WTC11 (cell line): Measurements from ENCODE around the gene CGB5. TPM values are rescaled to one million over a fixed set of nuclear protein-coding genes. Genes with fewer than 3 reads are reported as not detected.
"Not testable (repeated sequence)": the region's sequence is repeated elsewhere in the genome, so short reads cannot be mapped to it uniquely, and the experiment has no call there.

Experiments used
- ATAC-seq: fragments of 200-7000 bp; cut with Tn5 transposase; 2 replicates; pipeline ENCODE4 v1.10.0; 2021; ENCODE audit warnings: mild to moderate bottlenecking, moderate library complexity
- CTCF ChIA-PET: fragments of 300-600 bp; sonication (Branson Sonifier 250); formaldehyde crosslinking; loops from one replicate; lab custom pipeline; 2021; ENCODE audit warnings: antibody characterized with exemption; lab: Charles Lee
- POLR2A ChIA-PET: fragments of 350-600 bp; sonication (Branson Sonifier 250); formaldehyde crosslinking; loops from one replicate; lab custom pipeline; 2021; ENCODE audit warnings: antibody characterized with exemption; lab: Charles Lee
- DNase-seq: peaks from one replicate; pipeline ENCODE4 v3.0.0; 2021; ENCODE audit warnings: low spot score
- H3K27ac Mint-ChIP-seq: 2 replicates; pipeline ENCODE4 v1.8.0; 2021; ENCODE audit warnings: mixed read lengths
- H3K27me3 Mint-ChIP-seq: 2 replicates; pipeline ENCODE4 v1.8.0; 2021; ENCODE audit warnings: low read depth, mild to moderate bottlenecking, moderate library complexity, mixed read lengths
- H3K36me3 Mint-ChIP-seq: 2 replicates; pipeline ENCODE4 v1.8.0; 2021; ENCODE audit warnings: mixed read lengths
- H3K4me1 Mint-ChIP-seq: 2 replicates; pipeline ENCODE4 v1.8.0; 2022; ENCODE audit warnings: mixed read lengths
- H3K4me3 Mint-ChIP-seq: 2 replicates; pipeline ENCODE4 v1.8.0; 2021; ENCODE audit warnings: mild to moderate bottlenecking, moderate library complexity, mixed read lengths
- H3K9me3 Mint-ChIP-seq: 2 replicates; pipeline ENCODE4 v1.8.0; 2021; ENCODE audit warnings: mixed read lengths
- FOXK1 ChIP-seq: sonication (generic); formaldehyde crosslinking; IDR thresholded peaks from 2 replicates; pipeline ENCODE4 v1.8.0; 2022; ENCODE audit warnings: mild to moderate bottlenecking, moderate library complexity, missing genetic modification reagents
- GABPB1 ChIP-seq: sonication (generic); formaldehyde crosslinking; IDR thresholded peaks from 2 replicates; pipeline ENCODE4 v1.8.1; 2023; ENCODE audit warnings: mild to moderate bottlenecking, missing genetic modification reagents
- GTF2I ChIP-seq: fragments of 250-450 bp; sonication (Bioruptor Pico); conservative IDR thresholded peaks from 2 replicates; pipeline ENCODE4 v1.4.0; 2021; ENCODE audit warnings: mild to moderate bottlenecking
- MXD4 ChIP-seq: fragments of 250-450 bp; sonication (Bioruptor Pico); IDR thresholded peaks from 2 replicates; pipeline ENCODE4 v1.8.0; 2021; ENCODE audit warnings: mild to moderate bottlenecking, moderate library complexity, borderline replicate concordance
- NR2C2 ChIP-seq: sonication (generic); formaldehyde crosslinking; IDR thresholded peaks from 2 replicates; pipeline ENCODE4 v1.8.0; 2022; ENCODE audit warnings: mild to moderate bottlenecking, missing genetic modification reagents
- NR3C1 ChIP-seq: sonication (generic); formaldehyde crosslinking; conservative IDR thresholded peaks from 2 replicates; pipeline ENCODE4 v1.8.1; 2023; ENCODE audit warnings: low read depth, mild to moderate bottlenecking, missing genetic modification reagents
- SMAD3 ChIP-seq: sonication (generic); formaldehyde crosslinking; IDR thresholded peaks from 2 replicates; pipeline ENCODE4 v1.8.0; 2022; ENCODE audit warnings: missing genetic modification reagents, mild to moderate bottlenecking, borderline replicate concordance
- TP53 ChIP-seq: sonication (generic); formaldehyde crosslinking; IDR thresholded peaks from 2 replicates; pipeline ENCODE4 v1.8.1; 2023; ENCODE audit warnings: mild to moderate bottlenecking, missing genetic modification reagents
- ZBTB21 ChIP-seq: sonication (generic); formaldehyde crosslinking; IDR thresholded peaks from 2 replicates; pipeline ENCODE4 v1.8.1; 2023; ENCODE audit warnings: mild to moderate bottlenecking, missing genetic modification reagents, borderline replicate concordance
- total RNA-seq: library from RNA; stranded (reverse); gene quantifications from 3 replicates; pipeline ENCODE4 v1.2.3, GENCODE V29; 2021
- TF ChIP-seq, protein P1 (sequence below): sonication (generic); formaldehyde crosslinking; IDR thresholded peaks from 2 replicates; pipeline ENCODE4 v1.8.1; 2022; ENCODE audit warnings: low read depth, mild to moderate bottlenecking, moderate library complexity, missing genetic modification reagents, borderline replicate concordance
- TF ChIP-seq, protein P2 (sequence below): fragments of 250-450 bp; sonication (Bioruptor Pico); IDR thresholded peaks from 2 replicates; pipeline ENCODE4 v1.8.0; 2021; ENCODE audit warnings: mild to moderate bottlenecking
- TF ChIP-seq, protein P3 (sequence below): fragments of 250-450 bp; sonication (Bioruptor Pico); conservative IDR thresholded peaks from 2 replicates; pipeline ENCODE4 v1.9.0; 2021; ENCODE audit warnings: mild to moderate bottlenecking
- TF ChIP-seq, protein P4 (sequence below): sonication (generic); formaldehyde crosslinking; IDR thresholded peaks from 2 replicates; pipeline ENCODE4 v1.8.0; 2023; ENCODE audit warnings: mild to moderate bottlenecking, missing genetic modification reagents
- TF ChIP-seq, protein P5 (sequence below): sonication (generic); formaldehyde crosslinking; conservative IDR thresholded peaks from 2 replicates; pipeline ENCODE4 v1.8.1; 2023; ENCODE audit warnings: mild to moderate bottlenecking, low read depth, missing genetic modification reagents, moderate library complexity
- TF ChIP-seq, protein P6 (sequence below): sonication (generic); formaldehyde crosslinking; IDR thresholded peaks from 2 replicates; pipeline ENCODE4 v1.8.1; 2022; ENCODE audit warnings: mild to moderate bottlenecking, moderate library complexity, missing genetic modification reagents
- TF ChIP-seq, protein P7 (sequence below): fragments of 250-450 bp; sonication (Bioruptor Pico); IDR thresholded peaks from 2 replicates; pipeline ENCODE4 v1.9.0; 2021; ENCODE audit warnings: mild to moderate bottlenecking

The CGB5 gene
- total RNA-seq, 1 experiment from 2014 or later = 0.35 TPM

DNA sequence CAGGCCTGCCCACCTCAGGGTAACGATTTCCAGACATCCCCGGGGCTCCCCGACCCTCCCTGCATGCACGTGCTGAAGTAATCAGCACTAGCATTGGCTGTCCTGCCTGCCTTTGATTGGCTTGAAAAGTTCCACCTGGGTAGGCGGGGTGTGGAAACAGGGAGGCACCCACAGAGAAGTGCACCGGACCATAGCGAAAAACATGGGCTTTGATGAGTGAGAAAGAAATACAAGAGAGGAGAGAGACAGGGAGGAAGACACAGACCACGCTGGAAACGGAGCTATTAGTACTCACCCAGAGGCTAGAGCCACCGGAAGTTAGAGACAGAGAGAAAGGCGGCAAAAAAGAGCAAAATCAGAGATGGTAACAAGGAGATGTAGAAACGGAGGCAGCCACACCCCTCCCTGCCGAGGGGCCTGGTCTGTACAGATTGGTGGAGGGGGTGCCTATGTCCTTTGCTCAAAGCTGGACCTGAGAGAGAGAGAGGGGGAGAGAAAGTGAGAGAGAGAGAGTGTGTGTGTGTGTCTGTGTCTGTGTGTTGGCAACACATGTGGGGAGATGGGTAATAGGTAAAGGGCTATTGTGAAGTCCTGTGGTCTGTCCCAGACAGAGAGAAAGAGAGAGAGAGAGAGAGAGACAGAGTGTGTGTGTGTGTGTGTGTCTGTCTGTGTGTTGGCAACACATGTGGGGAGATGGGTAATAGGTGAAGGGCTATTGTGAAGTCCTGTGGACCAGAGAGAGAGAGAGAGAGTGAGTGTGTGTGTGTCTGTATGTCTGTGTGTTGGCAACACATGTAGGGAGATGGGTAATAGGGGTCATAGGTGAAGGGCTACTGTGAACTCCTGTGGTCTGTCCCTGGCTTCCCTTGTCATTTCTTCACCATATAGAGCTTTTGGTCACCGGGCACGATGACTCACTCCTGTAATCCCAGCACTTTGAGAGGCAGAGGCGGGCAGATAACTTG is 22.4 kb upstream of the CGB5 start (continued):
- no peak for TF ChIP-seq GTF2I (CRISPR knock-in tag)
- TF ChIP-seq, protein P1, sequence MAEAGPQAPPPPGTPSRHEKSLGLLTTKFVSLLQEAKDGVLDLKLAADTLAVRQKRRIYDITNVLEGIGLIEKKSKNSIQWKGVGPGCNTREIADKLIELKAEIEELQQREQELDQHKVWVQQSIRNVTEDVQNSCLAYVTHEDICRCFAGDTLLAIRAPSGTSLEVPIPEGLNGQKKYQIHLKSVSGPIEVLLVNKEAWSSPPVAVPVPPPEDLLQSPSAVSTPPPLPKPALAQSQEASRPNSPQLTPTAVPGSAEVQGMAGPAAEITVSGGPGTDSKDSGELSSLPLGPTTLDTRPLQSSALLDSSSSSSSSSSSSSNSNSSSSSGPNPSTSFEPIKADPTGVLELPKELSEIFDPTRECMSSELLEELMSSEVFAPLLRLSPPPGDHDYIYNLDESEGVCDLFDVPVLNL (CRISPR knock-in tag) = no peak
- TF ChIP-seq, protein P2, sequence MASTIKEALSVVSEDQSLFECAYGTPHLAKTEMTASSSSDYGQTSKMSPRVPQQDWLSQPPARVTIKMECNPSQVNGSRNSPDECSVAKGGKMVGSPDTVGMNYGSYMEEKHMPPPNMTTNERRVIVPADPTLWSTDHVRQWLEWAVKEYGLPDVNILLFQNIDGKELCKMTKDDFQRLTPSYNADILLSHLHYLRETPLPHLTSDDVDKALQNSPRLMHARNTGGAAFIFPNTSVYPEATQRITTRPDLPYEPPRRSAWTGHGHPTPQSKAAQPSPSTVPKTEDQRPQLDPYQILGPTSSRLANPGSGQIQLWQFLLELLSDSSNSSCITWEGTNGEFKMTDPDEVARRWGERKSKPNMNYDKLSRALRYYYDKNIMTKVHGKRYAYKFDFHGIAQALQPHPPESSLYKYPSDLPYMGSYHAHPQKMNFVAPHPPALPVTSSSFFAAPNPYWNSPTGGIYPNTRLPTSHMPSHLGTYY = no peak
- no peak for TF ChIP-seq SMAD3 (CRISPR knock-in tag)
- TF ChIP-seq, protein P3, sequence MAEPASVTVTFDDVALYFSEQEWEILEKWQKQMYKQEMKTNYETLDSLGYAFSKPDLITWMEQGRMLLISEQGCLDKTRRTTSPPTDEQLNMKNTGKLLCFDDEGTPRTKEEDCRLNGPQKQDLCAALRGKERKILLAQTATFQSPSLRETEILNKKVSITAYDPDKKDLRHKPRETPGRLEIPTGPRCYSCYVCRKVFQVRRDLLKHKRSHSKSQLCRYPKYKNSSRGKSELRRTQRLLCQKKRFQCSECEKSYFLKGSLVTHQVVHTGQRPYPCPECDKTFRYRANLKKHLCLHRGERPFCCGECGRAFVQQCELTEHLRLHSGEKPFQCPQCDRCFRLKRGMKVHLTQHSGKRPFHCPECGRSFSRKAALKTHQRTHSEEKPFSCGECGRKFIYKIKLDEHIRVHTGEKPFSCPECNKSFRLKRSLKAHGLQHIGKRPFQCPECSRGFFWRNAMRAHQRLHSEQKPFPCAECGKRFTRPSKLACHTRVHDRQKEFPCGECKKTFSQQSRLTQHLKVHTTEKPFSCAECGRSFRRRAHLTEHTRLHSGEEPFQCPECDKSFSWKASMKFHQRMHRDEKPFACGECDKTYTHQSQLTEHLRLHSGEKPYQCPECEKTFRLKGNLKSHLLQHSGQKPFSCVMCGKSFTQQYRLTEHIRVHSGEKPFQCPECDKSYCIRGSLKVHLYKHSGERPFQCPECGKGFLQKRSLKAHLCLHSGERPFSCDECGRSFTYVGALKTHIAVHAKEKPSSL (CRISPR knock-in tag) = no peak
- no peak for TF ChIP-seq GABPB1 (CRISPR knock-in tag)
- no peak for TF ChIP-seq TP53 (CRISPR knock-in tag)
- TF ChIP-seq, all 79 proteins: peak for 0

DNA sequence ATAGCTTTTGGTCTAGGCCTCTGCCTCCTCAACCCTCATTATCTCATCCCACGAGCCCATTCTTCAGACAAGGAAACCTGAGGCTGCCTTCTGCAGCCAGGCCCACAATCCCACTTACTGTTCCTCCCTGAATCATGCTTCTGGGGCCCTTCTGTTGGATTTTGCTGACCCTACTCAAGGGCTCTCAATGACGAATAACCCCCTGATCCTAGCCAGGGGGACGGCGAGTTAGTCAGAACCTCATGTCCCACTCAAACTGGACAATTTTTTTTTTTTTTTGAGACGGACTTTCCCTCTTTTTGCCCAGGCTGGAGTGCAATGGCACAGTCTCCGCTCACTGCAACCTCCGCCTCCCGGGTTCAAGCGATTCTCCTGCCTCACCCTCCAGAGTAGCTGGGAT is 21.5 kb upstream of the CGB5 start:
- Mint-ChIP-seq H3K27ac (no peak overlapping the region), H3K4me3 (no peak overlapping the region), H3K4me1 (peaks cover 23% of the 10 kb centered on the region), H3K9me3 (no peaks in the 10 kb centered on the region), H3K27me3 (peaks cover 55% of the 10 kb centered on the region), H3K36me3 (no peaks in the 10 kb centered on the region)
- ChIA-PET POLR2A (no interaction called here), CTCF (interaction anchor here (1.3 to 6.5 kb wide), 4 partner anchors 9 to 29 kb away, joined by 4 to 78 read pairs (median 42); partner anchors contain the start of genes GYS1 and RUVBL2)
- ATAC-seq (no peak), DNase-seq (no peak)
- TF ChIP-seq FOXK1 = no peak
- no peak for TF ChIP-seq NR3C1 (CRISPR knock-in tag)
- TF ChIP-seq MXD4 (CRISPR knock-in tag) = no peak
- TF ChIP-seq ZBTB21 = no peak
- TF ChIP-seq, protein P4, sequence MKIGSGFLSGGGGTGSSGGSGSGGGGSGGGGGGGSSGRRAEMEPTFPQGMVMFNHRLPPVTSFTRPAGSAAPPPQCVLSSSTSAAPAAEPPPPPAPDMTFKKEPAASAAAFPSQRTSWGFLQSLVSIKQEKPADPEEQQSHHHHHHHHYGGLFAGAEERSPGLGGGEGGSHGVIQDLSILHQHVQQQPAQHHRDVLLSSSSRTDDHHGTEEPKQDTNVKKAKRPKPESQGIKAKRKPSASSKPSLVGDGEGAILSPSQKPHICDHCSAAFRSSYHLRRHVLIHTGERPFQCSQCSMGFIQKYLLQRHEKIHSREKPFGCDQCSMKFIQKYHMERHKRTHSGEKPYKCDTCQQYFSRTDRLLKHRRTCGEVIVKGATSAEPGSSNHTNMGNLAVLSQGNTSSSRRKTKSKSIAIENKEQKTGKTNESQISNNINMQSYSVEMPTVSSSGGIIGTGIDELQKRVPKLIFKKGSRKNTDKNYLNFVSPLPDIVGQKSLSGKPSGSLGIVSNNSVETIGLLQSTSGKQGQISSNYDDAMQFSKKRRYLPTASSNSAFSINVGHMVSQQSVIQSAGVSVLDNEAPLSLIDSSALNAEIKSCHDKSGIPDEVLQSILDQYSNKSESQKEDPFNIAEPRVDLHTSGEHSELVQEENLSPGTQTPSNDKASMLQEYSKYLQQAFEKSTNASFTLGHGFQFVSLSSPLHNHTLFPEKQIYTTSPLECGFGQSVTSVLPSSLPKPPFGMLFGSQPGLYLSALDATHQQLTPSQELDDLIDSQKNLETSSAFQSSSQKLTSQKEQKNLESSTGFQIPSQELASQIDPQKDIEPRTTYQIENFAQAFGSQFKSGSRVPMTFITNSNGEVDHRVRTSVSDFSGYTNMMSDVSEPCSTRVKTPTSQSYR (CRISPR knock-in tag) = no peak
- TF ChIP-seq, protein P5, sequence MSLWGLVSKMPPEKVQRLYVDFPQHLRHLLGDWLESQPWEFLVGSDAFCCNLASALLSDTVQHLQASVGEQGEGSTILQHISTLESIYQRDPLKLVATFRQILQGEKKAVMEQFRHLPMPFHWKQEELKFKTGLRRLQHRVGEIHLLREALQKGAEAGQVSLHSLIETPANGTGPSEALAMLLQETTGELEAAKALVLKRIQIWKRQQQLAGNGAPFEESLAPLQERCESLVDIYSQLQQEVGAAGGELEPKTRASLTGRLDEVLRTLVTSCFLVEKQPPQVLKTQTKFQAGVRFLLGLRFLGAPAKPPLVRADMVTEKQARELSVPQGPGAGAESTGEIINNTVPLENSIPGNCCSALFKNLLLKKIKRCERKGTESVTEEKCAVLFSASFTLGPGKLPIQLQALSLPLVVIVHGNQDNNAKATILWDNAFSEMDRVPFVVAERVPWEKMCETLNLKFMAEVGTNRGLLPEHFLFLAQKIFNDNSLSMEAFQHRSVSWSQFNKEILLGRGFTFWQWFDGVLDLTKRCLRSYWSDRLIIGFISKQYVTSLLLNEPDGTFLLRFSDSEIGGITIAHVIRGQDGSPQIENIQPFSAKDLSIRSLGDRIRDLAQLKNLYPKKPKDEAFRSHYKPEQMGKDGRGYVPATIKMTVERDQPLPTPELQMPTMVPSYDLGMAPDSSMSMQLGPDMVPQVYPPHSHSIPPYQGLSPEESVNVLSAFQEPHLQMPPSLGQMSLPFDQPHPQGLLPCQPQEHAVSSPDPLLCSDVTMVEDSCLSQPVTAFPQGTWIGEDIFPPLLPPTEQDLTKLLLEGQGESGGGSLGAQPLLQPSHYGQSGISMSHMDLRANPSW (CRISPR knock-in tag) = no peak
- TF ChIP-seq, protein P6, sequence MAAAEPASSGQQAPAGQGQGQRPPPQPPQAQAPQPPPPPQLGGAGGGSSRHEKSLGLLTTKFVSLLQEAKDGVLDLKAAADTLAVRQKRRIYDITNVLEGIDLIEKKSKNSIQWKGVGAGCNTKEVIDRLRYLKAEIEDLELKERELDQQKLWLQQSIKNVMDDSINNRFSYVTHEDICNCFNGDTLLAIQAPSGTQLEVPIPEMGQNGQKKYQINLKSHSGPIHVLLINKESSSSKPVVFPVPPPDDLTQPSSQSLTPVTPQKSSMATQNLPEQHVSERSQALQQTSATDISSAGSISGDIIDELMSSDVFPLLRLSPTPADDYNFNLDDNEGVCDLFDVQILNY (CRISPR knock-in tag) = no peak
- no peak for TF ChIP-seq SMAD3 (CRISPR knock-in tag)
- TF ChIP-seq, protein P7, sequence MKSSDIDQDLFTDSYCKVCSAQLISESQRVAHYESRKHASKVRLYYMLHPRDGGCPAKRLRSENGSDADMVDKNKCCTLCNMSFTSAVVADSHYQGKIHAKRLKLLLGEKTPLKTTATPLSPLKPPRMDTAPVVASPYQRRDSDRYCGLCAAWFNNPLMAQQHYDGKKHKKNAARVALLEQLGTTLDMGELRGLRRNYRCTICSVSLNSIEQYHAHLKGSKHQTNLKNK (CRISPR knock-in tag) = no peak
- no peak for TF ChIP-seq NR2C2 (CRISPR knock-in tag)

DNA sequence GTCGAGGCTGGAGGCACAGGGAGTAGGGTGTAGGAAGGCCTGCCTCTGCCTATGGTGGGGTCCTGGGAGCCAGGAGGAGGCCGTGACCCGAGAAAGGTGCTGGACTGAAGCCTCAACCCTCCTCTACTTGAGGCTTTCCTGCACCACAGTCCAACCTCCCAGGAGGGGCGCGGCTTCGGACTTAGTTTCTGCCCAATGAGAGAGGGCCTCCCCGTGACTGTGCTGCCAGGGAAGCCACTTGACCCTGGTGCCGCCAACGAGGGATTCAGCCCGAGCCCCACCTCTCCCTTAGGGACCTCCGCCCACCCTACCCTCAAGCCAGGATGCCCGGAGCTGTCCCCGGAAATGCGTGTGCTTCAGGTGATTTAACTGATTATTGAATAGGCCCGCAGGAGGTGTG is 19.4 kb upstream of the CGB5 start, which contains the start of gene CGB3:
TSS of gene CGB3 (minus strand) at position 101 of the 400 bp plus-strand sequence. CDS start 362 bp downstream, outside the sequence.
- Mint-ChIP-seq H3K4me1 (peaks cover 14% of the 10 kb centered on the region), H3K27me3 (peaks cover 44% of the 10 kb centered on the region)
- H3K36me3 Mint-ChIP-seq, H3K4me3 Mint-ChIP-seq, DNase-seq, POLR2A ChIA-PET, CTCF ChIA-PET, H3K27ac Mint-ChIP-seq, H3K9me3 Mint-ChIP-seq, ATAC-seq: not testable (repeated sequence)

DNA sequence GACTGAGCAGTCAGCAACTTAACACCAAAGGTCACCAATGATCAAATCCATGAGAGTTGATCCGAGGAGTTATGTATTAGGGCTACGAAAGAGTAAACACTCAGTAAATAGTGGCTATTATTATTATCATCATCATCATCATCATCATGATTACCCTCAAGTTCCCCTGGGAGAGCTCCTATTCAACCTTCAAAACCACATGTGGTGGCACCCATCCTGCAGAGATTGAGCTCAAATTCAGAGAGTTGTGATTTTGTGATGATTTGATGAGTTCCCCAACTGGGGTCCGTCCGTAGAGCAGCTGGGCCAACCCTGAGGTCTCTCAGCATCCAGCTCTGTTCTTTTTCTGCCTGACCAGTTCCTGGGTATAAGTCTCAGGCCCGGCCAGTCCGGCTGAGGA is 18.6 kb upstream of the CGB5 start:
- H3K36me3 Mint-ChIP-seq, H3K4me1 Mint-ChIP-seq, POLR2A ChIA-PET, DNase-seq, ATAC-seq, CTCF ChIA-PET, H3K27ac Mint-ChIP-seq, H3K4me3 Mint-ChIP-seq, H3K9me3 Mint-ChIP-seq: not testable (repeated sequence)
- peaks cover 45% of the 10 kb centered on the region for H3K27me3 Mint-ChIP-seq
